H4 (cell line): ENCODE results near the gene NANP. TPM values are rescaled to one million over a fixed set of nuclear protein-coding genes. Genes with fewer than 3 reads are reported as not detected.
A peak's percentile ranks its signal among the peaks of the same experiment; 100 is the strongest.
"Not testable (repeated sequence)": the region's sequence is repeated elsewhere in the genome, so short reads cannot be mapped to it uniquely, and the experiment has no call there.

ENCODE experiments used
- DNase-seq: peaks from one replicate; pipeline ENCODE4 v3.0.0-alpha.2; 2015; ENCODE audit warnings: low spot score
- total RNA-seq: library from RNA; depleted of rRNA; stranded (reverse); fragments of >200 nt; shearing (Covaris generic); gene quantifications from 2 replicates; pipeline ENCODE4 v1.2.3, GENCODE V29; 2014; rRNA removed

The NANP gene
- 4.4 and 7.3 TPM in 2 replicates for total RNA-seq

- peak; percentile 96 for DNase-seq
These were observed at the start of gene NANP for GRCh38 chr20:25623736-25624499. NANP (minus strand) TSS chr20:25624014; CDS start chr20:25623948, 66 bp downstream.

- no peak for DNase-seq
These were observed 48.9 kb upstream of the NANP start for GRCh38 chr20:25672659-25673235.

GRCh38 chr20:25669826-25670422 lies 46.1 kb upstream of the NANP start:
- DNase-seq = no peak

GRCh38 chr20:25668446-25668845 lies 44.6 kb upstream of the NANP start:
- DNase-seq = no peak

- DNase-seq = no peak
These were observed 36.2 kb upstream of the NANP start for GRCh38 chr20:25659999-25660398.

- no peak for DNase-seq
These were observed 30.7 kb upstream of the NANP start for GRCh38 chr20:25654487-25654886.

GRCh38 chr20:25652866-25653265 lies 29.1 kb upstream of the NANP start:
- not testable (repeated sequence) for DNase-seq

GRCh38 chr20:25644814-25645213 lies 21.0 kb upstream of the NANP start:
- no peak for DNase-seq

- no peak for DNase-seq
These were observed 19.9 kb upstream of the NANP start for GRCh38 chr20:25643716-25644115.

- DNase-seq = no peak
These were observed 13.4 kb upstream of the NANP start for GRCh38 chr20:25637247-25637646.

GRCh38 chr20:25632940-25633790 lies 9.4 kb upstream of the NANP start:
- DNase-seq = no peak

GRCh38 chr20:25630615-25631014 lies 6.8 kb upstream of the NANP start:
- DNase-seq = not testable (repeated sequence)

GRCh38 chr20:25629816-25630499 lies 6.1 kb upstream of the NANP start:
- DNase-seq = no peak

GRCh38 chr20:25626779-25627178 lies 3.0 kb upstream of the NANP start:
- no peak for DNase-seq

- no peak for DNase-seq
These were observed 706 bp upstream of the NANP start for GRCh38 chr20:25624500-25624939.

- peak; percentile 16 for DNase-seq
These were observed 534 bp downstream of the NANP start for GRCh38 chr20:25623225-25623735.

GRCh38 chr20:25622450-25623224 lies 1.2 kb downstream of the NANP start:
- DNase-seq = no peak

GRCh38 chr20:25622049-25622448 lies 1.8 kb downstream of the NANP start:
- no peak for DNase-seq

GRCh38 chr20:25619514-25619913 lies 4.3 kb downstream of the NANP start:
- no peak for DNase-seq

- DNase-seq = no peak
These were observed 15.0 kb downstream of the NANP start for GRCh38 chr20:25608774-25609173.
